Measurements from ENCODE around the gene OR5H2. TPM values are rescaled to one million over a fixed set of nuclear protein-coding genes. Genes with fewer than 3 reads are reported as not detected.
"Not testable (repeated sequence)": the region's sequence is repeated elsewhere in the genome, so short reads cannot be mapped to it uniquely, and the experiment has no call there.

OR5H2 gene
- total and polyA plus RNA-seq, 2 of the 8 experiments (the other 6 are each of a cell fraction or from before 2014, with no cell fraction given), result not detected

- H3K79me2 ChIP-seq (ENCODE audit: control insufficient read depth in 1 of 2, insufficient read depth in 2 of 2, low read length in 2 of 2); H4K91ac ChIP-seq (replicated peaks; ENCODE audit: insufficient read length, low read length); H2BK12ac ChIP-seq (ENCODE audit: low read depth, low read length); H3K23me2 ChIP-seq (ENCODE audit: low read depth, low read length); H3K56ac ChIP-seq (replicated peaks; ENCODE audit: insufficient read length, low read depth, low read length); H3K23ac ChIP-seq (ENCODE audit: insufficient read length); H3K79me1 ChIP-seq (ENCODE audit: low read depth, low read length); H2BK120ac ChIP-seq (replicated peaks; ENCODE audit: low read depth, low read length); FAIRE-seq; H3K14ac ChIP-seq (ENCODE audit: insufficient read length); H3K9ac ChIP-seq (replicated peaks in 1 of 4; ENCODE audit: extremely low read depth in 1 of 4, low read depth in 3 of 4, low read length in 3 of 4); H2BK20ac ChIP-seq (ENCODE audit: low read length); POLR2A ChIA-PET (ENCODE audit: partially characterized antibody); DNase-seq (ENCODE audit: low read depth in 1 of 2, low spot score in 2 of 2); H3K27me3 ChIP-seq (replicated peaks in 1 of 4; ENCODE audit: control insufficient read depth in 3 of 4, extremely low read depth in 1 of 4, insufficient read depth in 3 of 4, low read length in 3 of 4); H4K8ac ChIP-seq (ENCODE audit: extremely low read depth, insufficient read depth, low read length); H3K4me3 ChIP-seq (ENCODE audit: extremely low read depth in 1 of 4, insufficient read depth in 2 of 4, low read depth in 3 of 4, low read length in 4 of 4); H3K4ac ChIP-seq (replicated peaks; ENCODE audit: insufficient read length, low read depth, low read length); H3K36me3 ChIP-seq (ENCODE audit: control insufficient read depth in 2 of 4, insufficient read depth in 4 of 4, low read length in 3 of 4); H3K27ac ChIP-seq (ENCODE audit: low read depth, low read length); H3K18ac ChIP-seq (ENCODE audit: extremely low read depth, low read length); H4K20me1 ChIP-seq (replicated peaks in 1 of 2; ENCODE audit: control insufficient read depth in 1 of 2, insufficient read depth in 2 of 2, low read length in 2 of 2); H2AK5ac ChIP-seq (ENCODE audit: low read depth, low read length); H2BK15ac ChIP-seq (ENCODE audit: low read length); H3K4me1 ChIP-seq (replicated peaks in 1 of 4; ENCODE audit: control insufficient read depth in 3 of 4, insufficient read depth in 4 of 4, low read length in 3 of 4); H4K5ac ChIP-seq (ENCODE audit: insufficient read length, low read depth, low read length); H3K9me3 ChIP-seq (ENCODE audit: insufficient read depth in 2 of 2, low read depth in 1 of 2, low read length in 1 of 2): not testable (repeated sequence)
- CTCF ChIA-PET (ENCODE audit: partially characterized antibody), result interaction anchor here (0.8 kb wide), 2 partner anchors 10 to 1284 kb away, joined by 3 read pairs; no protein-coding TSS in a partner anchor
- Histone ChIP-seq H2BK5ac (ENCODE audit: low read depth, low read length) (peak overlapping the region; percentile 66; the same call in 1 of the 2 replicates), H2AFZ (ENCODE audit: low read length) (0 out of 2 replicates have a peak overlapping the region, but pooled peaks have one; percentile 51), H3K4me2 (ENCODE audit: insufficient read depth in 1 of 2, low read depth in 2 of 2, low read length in 2 of 2) (0 out of 4 replicates have a peak overlapping the region, but pooled peaks have one; percentile 43 to 45)
- 35% methylated on average over 5 of the region's 5 CpGs; no CpG with 5 or more reads in 1 of the 2 experiments for WGBS, 2 experiments (ENCODE audit: extremely low coverage in 1 of 2, insufficient coverage in 1 of 2, insufficient read length in 1 of 2, insufficient replicate concordance in 2 of 2, low coverage in 1 of 2, low lambda C conversion rate in 2 of 2, missing lambda C conversion rate in 1 of 2)
These were observed 26.3 kb upstream of the OR5H2 start for GRCh38 chr3:98256026-98256425.
